ENCODE results near the gene HDHD2.

- TF ChIP-seq CTCF (IDR thresholded peaks at IDR 0.05) (no peak), POLR2A (IDR thresholded peaks at IDR 0.05) (no peak)
Measured at GRCh38 chr18:47166294-47166693, 16.0 kb upstream of the HDHD2 start.
